Activated B cell treated with CpG ODN at 0.5 μM for 24 hours (primary cell): ENCODE results near the gene LUZP2. TPM values are rescaled to one million over a fixed set of nuclear protein-coding genes. Genes with fewer than 3 reads are reported as not detected.

ENCODE experiments used
- ATAC-seq: fragments of 200-7000 bp; cut with Tn5 transposase; one replicate; pipeline ENCODE4 v1.10.0; 2021; ENCODE audit warnings: low read depth, mild to moderate bottlenecking, moderate library complexity
- CTCF ChIA-PET: fragments of 350-600 bp; sonication (Branson Sonifier 250); formaldehyde crosslinking; loops from one replicate; lab custom pipeline; 2021; ENCODE audit warnings: antibody characterized with exemption; lab: Charles Lee
- POLR2A ChIA-PET: fragments of 350-600 bp; sonication (Branson Sonifier 250); formaldehyde crosslinking; loops from one replicate; lab custom pipeline; 2021; ENCODE audit warnings: antibody characterized with exemption; lab: Charles Lee
- DNase-seq: peaks from one replicate; pipeline ENCODE4 v3.0.0; 2022
- H3K27ac Mint-ChIP-seq: one replicate; pipeline ENCODE4 v1.8.0; 2020; ENCODE audit warnings: mixed read lengths
- H3K27me3 Mint-ChIP-seq: one replicate; pipeline ENCODE4 v1.8.0; 2021; ENCODE audit warnings: mixed read lengths
- H3K36me3 Mint-ChIP-seq: one replicate; pipeline ENCODE4 v1.8.0; 2021; ENCODE audit warnings: low read depth, mixed read lengths
- H3K4me1 Mint-ChIP-seq: one replicate; pipeline ENCODE4 v1.8.0; 2021; ENCODE audit warnings: mixed read lengths
- H3K4me3 Mint-ChIP-seq: one replicate; pipeline ENCODE4 v1.8.0; 2020; ENCODE audit warnings: mild to moderate bottlenecking, mixed read lengths
- H3K9me3 Mint-ChIP-seq: one replicate; pipeline ENCODE4 v1.8.0; 2020; ENCODE audit warnings: mixed read lengths
- CTCF ChIP-seq: fragments of 200-600 bp; IDR thresholded peaks from one replicate; pipeline ENCODE4 v1.8.0; 2022; ENCODE audit warnings: antibody characterized with exemption, mild to moderate bottlenecking
- intact Hi-C: fragments of 100-400 bp; cut with micrococcal nuclease; formaldehyde crosslinking; loops from one replicate; pipeline ENCODE4 v1.15.1; 2024
- total RNA-seq: library from RNA; stranded (reverse); gene quantifications from 2 replicates; pipeline ENCODE4 v1.2.3, GENCODE V29; 2022

LUZP2 gene
- total RNA-seq, 1 donor from 2014 or later: not detected

- H3K27me3 Mint-ChIP-seq: no peaks in the 10 kb centered on the region
- no peaks in the 10 kb centered on the region for H3K36me3 Mint-ChIP-seq
- no peak overlapping the region for H3K4me3 Mint-ChIP-seq
- POLR2A ChIA-PET: no interaction called here
- intact Hi-C loops: no loop called here
- no peak for TF ChIP-seq CTCF
- no peaks in the 10 kb centered on the region for H3K4me1 Mint-ChIP-seq
- DNase-seq (no peak), ATAC-seq (no peak)
- H3K9me3 Mint-ChIP-seq: peaks cover 4% of the 10 kb centered on the region
- no peak overlapping the region for H3K27ac Mint-ChIP-seq
- CTCF ChIA-PET: no interaction called here
Observed at GRCh38 chr11:24478718-24479117, 18.1 kb upstream of the LUZP2 start.

DNA sequence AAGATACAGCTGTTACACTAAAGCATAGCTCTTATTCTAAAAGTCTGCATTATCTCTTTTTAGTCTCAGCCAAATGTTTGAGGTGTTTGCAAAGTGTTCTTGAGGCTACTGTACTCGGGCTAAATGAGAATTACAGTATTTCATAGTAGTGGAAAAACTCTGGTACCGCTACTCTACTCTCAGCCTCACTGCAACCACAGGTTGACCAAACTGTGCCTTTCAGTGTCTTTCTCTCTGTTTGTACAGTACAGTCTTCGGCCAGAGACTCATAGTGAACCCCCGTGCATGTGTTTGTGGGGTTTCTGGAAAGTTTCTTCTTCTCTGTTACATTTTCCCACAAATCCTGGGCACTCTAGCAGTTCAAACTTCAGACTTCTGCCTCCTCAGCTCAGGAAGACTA, 7.4 kb upstream of the LUZP2 start:
- POLR2A ChIA-PET: no interaction called here
- no peak overlapping the region for H3K4me3 Mint-ChIP-seq

DNA sequence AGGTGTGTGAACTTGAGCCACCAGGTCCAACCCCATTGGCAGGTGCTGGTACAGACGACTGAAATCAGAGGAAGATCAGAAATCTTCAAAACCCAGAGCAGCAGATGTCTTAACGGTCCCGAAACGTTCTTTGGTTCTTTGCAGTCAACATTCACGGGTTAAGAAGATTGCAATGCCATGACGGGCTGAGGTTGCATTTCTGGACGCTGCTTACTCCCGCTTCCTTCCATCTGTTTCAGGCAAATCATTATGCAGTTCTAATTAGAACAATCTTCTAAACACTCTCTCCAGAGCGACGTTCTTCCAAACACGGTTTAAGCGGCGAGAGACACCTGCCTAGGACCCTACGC, 492 bp upstream of the LUZP2 start:
- no peak for TF ChIP-seq CTCF
- Mint-ChIP-seq H3K9me3 (no peaks in the 10 kb centered on the region), H3K4me1 (no peaks in the 10 kb centered on the region), H3K27ac (no peak overlapping the region), H3K27me3 (peaks cover 14% of the 10 kb centered on the region), H3K4me3 (no peak overlapping the region), H3K36me3 (no peaks in the 10 kb centered on the region)
- ATAC-seq: no peak
- DNase-seq: no peak
- intact Hi-C loops: no loop called here
- ChIA-PET POLR2A (no interaction called here), CTCF (no interaction called here)

More for the DNA sequence above, 7.4 kb upstream of the LUZP2 start:
- H3K36me3 Mint-ChIP-seq: no peaks in the 10 kb centered on the region
- CTCF ChIA-PET: interaction anchor here (0.8 kb wide), 1 partner anchor 9 kb away, joined by 3 read pairs; no protein-coding TSS in a partner anchor
- no peak for TF ChIP-seq CTCF
- no peak overlapping the region for H3K27ac Mint-ChIP-seq
- H3K27me3 Mint-ChIP-seq: no peaks in the 10 kb centered on the region
- ATAC-seq: no peak
- no peak for DNase-seq
- H3K9me3 Mint-ChIP-seq: peaks cover 7% of the 10 kb centered on the region
- no peaks in the 10 kb centered on the region for H3K4me1 Mint-ChIP-seq
- intact Hi-C loops: no loop called here

- no peaks in the 10 kb centered on the region for H3K4me1 Mint-ChIP-seq
- DNase-seq: no peak
Observed at GRCh38 chr11:24497831-24498230, 978 bp downstream of the LUZP2 start.

DNA sequence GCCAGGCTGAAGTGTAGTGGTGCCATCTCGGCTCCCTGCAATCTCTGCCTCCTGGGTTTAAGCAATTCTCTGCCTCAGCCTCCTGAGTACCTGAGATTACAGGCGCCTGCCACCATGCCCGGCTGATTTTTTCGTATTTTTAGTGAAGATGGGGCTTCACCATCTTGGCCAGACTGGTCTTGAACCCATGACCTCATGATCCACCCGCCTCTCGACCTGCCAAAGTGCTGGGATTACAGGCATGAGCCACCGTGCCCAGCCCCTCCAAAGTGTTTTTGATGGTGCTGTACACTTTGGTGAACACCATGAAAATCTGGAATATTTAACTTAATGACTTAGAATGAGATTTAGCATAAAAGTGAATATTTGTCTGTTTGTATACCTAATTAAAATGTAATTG, 5.6 kb downstream of the LUZP2 start:
- ChIA-PET POLR2A (no interaction called here), CTCF (no interaction called here)
- ATAC-seq: no peak
- H3K27ac Mint-ChIP-seq: no peak overlapping the region
- no peak overlapping the region for H3K4me3 Mint-ChIP-seq
- no peaks in the 10 kb centered on the region for H3K36me3 Mint-ChIP-seq
- no peak for DNase-seq
- no peak for TF ChIP-seq CTCF
- no peaks in the 10 kb centered on the region for H3K4me1 Mint-ChIP-seq
- intact Hi-C loops: no loop called here
- no peaks in the 10 kb centered on the region for H3K9me3 Mint-ChIP-seq
- H3K27me3 Mint-ChIP-seq: peaks cover 3% of the 10 kb centered on the region

More at GRCh38 chr11:24497831-24498230, 978 bp downstream of the LUZP2 start:
- intact Hi-C loops: no loop called here
- no peak for ATAC-seq
- CTCF ChIA-PET: no interaction called here
- POLR2A ChIA-PET: no interaction called here
- no peak for TF ChIP-seq CTCF
- Mint-ChIP-seq H3K4me3 (no peak overlapping the region), H3K27me3 (peaks cover 14% of the 10 kb centered on the region), H3K27ac (no peak overlapping the region), H3K36me3 (no peaks in the 10 kb centered on the region), H3K9me3 (no peaks in the 10 kb centered on the region)
